NCI-H510A treated with DMSO at 0.1 percent for 48 hours (cell line): ENCODE data around the gene RALB.

Experiments
- DNase-seq: peaks from one replicate; lab custom pipeline; 2025; lab: John Stamatoyannopoulos, UW

The RALB gene

GRCh38 chr2:120252225-120253020 is at the start of gene RALB:
Gene RALB (plus strand): TSS chr2:120252852. CDS start chr2:120278665, 25,813 bp downstream.
- DNase-seq = peak; percentile 96

GRCh38 chr2:120203251-120204021 is 49.2 kb upstream of the RALB start:
- DNase-seq = peak; percentile 24

- no peak for DNase-seq
These were observed 48.6 kb upstream of the RALB start for GRCh38 chr2:120204022-120204405.

- no peak for DNase-seq
These were observed 48.2 kb upstream of the RALB start for GRCh38 chr2:120204417-120204816.

GRCh38 chr2:120204945-120205670 is 47.5 kb upstream of the RALB start:
- no peak for DNase-seq

- no peak for DNase-seq
These were observed 46.5 kb upstream of the RALB start for GRCh38 chr2:120206022-120206581.

GRCh38 chr2:120208381-120209353 is 44.0 kb upstream of the RALB start:
- no peak for DNase-seq

GRCh38 chr2:120209427-120210269 is 43.0 kb upstream of the RALB start:
- no peak for DNase-seq

- DNase-seq = no peak
These were observed 42.4 kb upstream of the RALB start for GRCh38 chr2:120210270-120210693.

GRCh38 chr2:120218181-120218580 is 34.5 kb upstream of the RALB start:
- DNase-seq = no peak

- DNase-seq = no peak
These were observed 33.4 kb upstream of the RALB start for GRCh38 chr2:120219291-120219690.

- DNase-seq = no peak
These were observed 32.9 kb upstream of the RALB start for GRCh38 chr2:120219766-120220165.

- DNase-seq = no peak
These were observed 31.9 kb upstream of the RALB start for GRCh38 chr2:120220756-120221155.

GRCh38 chr2:120221616-120222015 is 31.0 kb upstream of the RALB start:
- DNase-seq = no peak

GRCh38 chr2:120222186-120223033 is 30.2 kb upstream of the RALB start:
- DNase-seq = no peak

- peak; percentile 80 for DNase-seq
These were observed 29.4 kb upstream of the RALB start, which contains the start of gene TMEM185B for GRCh38 chr2:120223034-120223912. Gene TMEM185B (minus strand): TSS chr2:120223400. CDS start chr2:120222976, 424 bp downstream.

GRCh38 chr2:120224256-120224655 is 28.4 kb upstream of the RALB start:
- DNase-seq = no peak
